Endothelial cell of umbilical vein (primary cell): ENCODE measurements around the gene ADGRB2. TPM values are rescaled to one million over a fixed set of nuclear protein-coding genes. Genes with fewer than 3 reads are reported as not detected.

Experiments
- BruUV-seq: library from RNA; stranded (reverse); fragments of 400-500 nt; replicated peaks from 2 replicates; lab custom pipeline; 2021; lab: Mats Ljungman, UMichigan
- CTCF ChIA-PET: fragments of 300-600, 350-600 bp; sonication (Branson Sonifier 250); formaldehyde crosslinking; loops from one replicate; lab custom pipeline; 2021; ENCODE audit warnings: antibody characterized with exemption, inconsistent platforms; lab: Charles Lee
- POLR2A ChIA-PET: fragments of 300-600, 350-600 bp; sonication (Branson Sonifier 250); formaldehyde crosslinking; loops from one replicate; lab custom pipeline; 2021; ENCODE audit warnings: antibody characterized with exemption, inconsistent platforms; lab: Charles Lee
- DNase-seq: peaks from one replicate; pipeline ENCODE4 v3.0.0-alpha.2; 2011; ENCODE audit warnings: low read depth, low spot score
- FAIRE-seq: peaks from 2 replicates; lab custom pipeline; 2011; peaks lifted over from hg19 to GRCh38; lab: Jason Lieb, UNC
- H2AFZ ChIP-seq: 2 replicates; pipeline ENCODE4 v1.6.0; 2012; ENCODE audit warnings: low read depth, low read length, control low read depth, inconsistent platforms
- H3K27ac ChIP-seq: 2 replicates; pipeline ENCODE4 v1.5.1; 2011; ENCODE audit warnings: low read depth, mild to moderate bottlenecking, control low read depth, low read length, moderate library complexity; ENCODE audit not compliant: insufficient read depth
- H3K27me3 ChIP-seq, 2 experiments: 2 replicates each; pipeline versions ENCODE4 v1.6.0 to v1.6.1; 2011; ENCODE audit warnings: low read length in 2 of 2, mixed read lengths in 1 of 2; ENCODE audit not compliant: control insufficient read depth in 2 of 2, insufficient read depth in 2 of 2
- H3K36me3 ChIP-seq, 2 experiments: 2 replicates in 1 of 2; 3 replicates in 1 of 2; pipeline ENCODE4 v1.5.1; 2011; ENCODE audit warnings: low read length in 2 of 2, mild to moderate bottlenecking in 1 of 2, moderate library complexity in 1 of 2; ENCODE audit not compliant: control insufficient read depth in 2 of 2, insufficient read depth in 2 of 2; ENCODE audit errors: extremely low read depth in 1 of 2
- H3K4me1 ChIP-seq: 3 replicates; pipeline ENCODE4 v1.5.1; 2011; ENCODE audit warnings: mild to moderate bottlenecking, low read length; ENCODE audit not compliant: control insufficient read depth, insufficient read depth; ENCODE audit errors: extremely low read depth
- H3K4me2 ChIP-seq: 2 replicates; pipeline ENCODE4 v1.6.1; 2011; ENCODE audit warnings: low read length, control low read depth, mixed read lengths; ENCODE audit not compliant: insufficient read depth
- H3K4me3 ChIP-seq, 3 experiments: fragments of 200-600 bp in 1 of 3; sonication (generic), shearing (Covaris generic) in 1 of 3; replicated peaks in 1 of 3; 2 replicates each; pipeline ENCODE4 v1.5.1; 2011 to 2016; ENCODE audit warnings: control low read depth in 3 of 3, low read length in 3 of 3, mild to moderate bottlenecking in 2 of 3, inconsistent platforms in 1 of 3, low read depth in 1 of 3, moderate library complexity in 1 of 3; ENCODE audit not compliant: insufficient read depth in 1 of 3
- H3K79me2 ChIP-seq: 2 replicates; pipeline ENCODE4 v1.6.0; 2012; ENCODE audit warnings: low read length, inconsistent platforms; ENCODE audit not compliant: control insufficient read depth, insufficient read depth
- H3K9ac ChIP-seq: replicated peaks from 2 replicates; pipeline ENCODE3; 2011; ENCODE audit warnings: low read length, control low read depth; ENCODE audit not compliant: insufficient read depth; ENCODE audit errors: extremely low read depth
- H3K9me1 ChIP-seq: replicated peaks from 3 replicates; pipeline ENCODE4 v1.6.0; 2011; ENCODE audit warnings: mild to moderate bottlenecking, low read length; ENCODE audit not compliant: control insufficient read depth, insufficient read depth; ENCODE audit errors: extremely low read depth
- H3K9me3 ChIP-seq: replicated peaks from 2 replicates; pipeline ENCODE4 v1.5.1; 2012; ENCODE audit warnings: low read length, inconsistent platforms; ENCODE audit not compliant: control insufficient read depth, insufficient read depth
- H4K20me1 ChIP-seq: replicated peaks from 2 replicates; pipeline ENCODE3; 2011; ENCODE audit warnings: mild to moderate bottlenecking, low read length; ENCODE audit not compliant: control insufficient read depth, insufficient read depth; ENCODE audit errors: extremely low read depth
- EZH2 ChIP-seq: IDR thresholded peaks from 2 replicates; pipeline ENCODE4 v1.6.1; 2012; ENCODE audit warnings: borderline replicate concordance, low read depth, mild to moderate bottlenecking, moderate library complexity, low read length, inconsistent platforms; ENCODE audit not compliant: severe bottlenecking
- FOS ChIP-seq: IDR thresholded peaks from 2 replicates; pipeline ENCODE4 v1.6.1; 2011; ENCODE audit warnings: mild to moderate bottlenecking, low read length, moderate library complexity, borderline replicate concordance; ENCODE audit not compliant: insufficient read depth
- JUN ChIP-seq: IDR thresholded peaks from 2 replicates; pipeline ENCODE4 v1.6.1; 2011; ENCODE audit warnings: borderline replicate concordance, low read depth; ENCODE audit not compliant: insufficient read length, insufficient read depth
- MAX ChIP-seq: IDR thresholded peaks from 2 replicates; pipeline ENCODE4 v1.6.1; 2011; ENCODE audit not compliant: insufficient read depth, insufficient read length
- MYC ChIP-seq: IDR thresholded peaks from one replicate; pipeline ENCODE4 v1.6.1; 2011; ENCODE audit warnings: mild to moderate bottlenecking, low read depth, low read length
- POLR2A ChIP-seq: IDR thresholded peaks from 2 replicates; pipeline ENCODE4 v1.6.1; 2012; ENCODE audit warnings: low read depth, mild to moderate bottlenecking, control low read depth, low read length
- dilution Hi-C: fragments of 300-500 bp; cut with MboI; formaldehyde crosslinking; loops from one replicate; pipeline ENCODE4 v1.15.0; 2019; ENCODE audit warnings: low sequenced_read_pairs; ENCODE audit not compliant: extremely low pct_ligation_motif_present
- intact Hi-C: fragments of 100-400 bp; cut with micrococcal nuclease; formaldehyde crosslinking; loops from one replicate; pipeline ENCODE4 v1.10.0; 2022
- polyA plus RNA-seq, 4 experiments: library from polyadenylated mRNA; depleted of rRNA in 3 of 4; stranded (reverse) in 3 of 4; unstranded in 1 of 4; fragments of >200 nt; gene quantifications; 2 replicates each; pipeline versions ENCODE4 v1.2.1 to v1.2.3, GENCODE V29; 2011 to 2012; ENCODE audit warnings: missing spikeins in 1 of 4
- total RNA-seq: library from RNA; stranded (reverse); gene quantifications from 2 replicates; pipeline ENCODE4 v1.2.3, GENCODE V29; 2021
- TF ChIP-seq, protein P1 (sequence below), 2 donors: IDR thresholded peaks; 1 replicate in 1 of 2; 2 replicates in 1 of 2; pipeline ENCODE4 v1.5.1; 2011; ENCODE audit warnings: low read length in 2 of 2, mild to moderate bottlenecking in 2 of 2, moderate library complexity in 2 of 2, control low read depth in 1 of 2, inconsistent platforms in 1 of 2, low read depth in 1 of 2; ENCODE audit not compliant: insufficient read depth in 1 of 2; ENCODE audit errors: extremely low read depth in 1 of 2

The ADGRB2 gene
- total and polyA plus RNA-seq, 2 donors (not counting 3 experiments of a cell fraction or from before 2014, with no cell fraction given), result 1.3 to 1.5 TPM

DNA sequence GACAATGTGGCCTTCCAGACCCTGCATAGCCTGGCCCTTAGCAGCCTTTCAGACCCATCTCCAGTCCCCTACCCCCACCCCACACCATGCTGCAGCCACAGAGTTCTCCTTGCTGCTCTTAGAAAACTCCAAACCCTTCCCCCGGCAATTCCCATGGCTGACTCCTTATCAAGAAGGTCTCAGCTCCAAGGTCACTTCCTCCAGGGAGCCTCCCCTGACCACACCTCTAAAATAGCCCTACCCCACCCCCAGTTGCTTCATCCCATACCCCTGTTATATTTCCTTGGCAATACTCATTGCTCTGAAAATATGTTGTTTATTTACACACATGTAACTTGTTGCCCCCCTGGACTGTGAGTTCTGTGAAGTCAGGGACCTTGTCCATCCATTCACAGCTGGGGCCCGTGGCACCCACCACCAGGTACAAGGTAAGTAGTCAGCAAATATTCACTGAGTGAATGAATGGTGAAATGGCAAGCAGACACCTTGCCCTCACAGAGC lies 4.3 kb upstream of the ADGRB2 start:
- Histone ChIP-seq H3K4me1 (peaks cover 7% of the 10 kb centered on the region), H3K27me3 (peaks cover 27 to 31% of the 10 kb centered on the region in 2 experiments), H3K9me3 (no peaks in the 10 kb centered on the region), H3K27ac (no peak overlapping the region), H3K9ac (no peak overlapping the region), H3K36me3 (no peaks in the 10 kb centered on the region), H2AFZ (no peak overlapping the region), H3K79me2 (no peaks in the 10 kb centered on the region), H3K4me2 (no peak overlapping the region), H3K4me3 (no peak overlapping the region), H4K20me1 (no peaks in the 10 kb centered on the region), H3K9me1 (no peaks in the 10 kb centered on the region)
- FAIRE-seq, result no peak
- ChIA-PET CTCF (interaction anchor here (2.4 kb wide), 2 partner anchors 20 to 23 kb away, joined by 6 to 12 read pairs; no protein-coding TSS in a partner anchor), POLR2A (no interaction called here)
- no TSS peak for BruUV-seq
- dilution Hi-C loops (no loop called here), intact Hi-C loops (no loop called here)
- TF ChIP-seq, protein P1, sequence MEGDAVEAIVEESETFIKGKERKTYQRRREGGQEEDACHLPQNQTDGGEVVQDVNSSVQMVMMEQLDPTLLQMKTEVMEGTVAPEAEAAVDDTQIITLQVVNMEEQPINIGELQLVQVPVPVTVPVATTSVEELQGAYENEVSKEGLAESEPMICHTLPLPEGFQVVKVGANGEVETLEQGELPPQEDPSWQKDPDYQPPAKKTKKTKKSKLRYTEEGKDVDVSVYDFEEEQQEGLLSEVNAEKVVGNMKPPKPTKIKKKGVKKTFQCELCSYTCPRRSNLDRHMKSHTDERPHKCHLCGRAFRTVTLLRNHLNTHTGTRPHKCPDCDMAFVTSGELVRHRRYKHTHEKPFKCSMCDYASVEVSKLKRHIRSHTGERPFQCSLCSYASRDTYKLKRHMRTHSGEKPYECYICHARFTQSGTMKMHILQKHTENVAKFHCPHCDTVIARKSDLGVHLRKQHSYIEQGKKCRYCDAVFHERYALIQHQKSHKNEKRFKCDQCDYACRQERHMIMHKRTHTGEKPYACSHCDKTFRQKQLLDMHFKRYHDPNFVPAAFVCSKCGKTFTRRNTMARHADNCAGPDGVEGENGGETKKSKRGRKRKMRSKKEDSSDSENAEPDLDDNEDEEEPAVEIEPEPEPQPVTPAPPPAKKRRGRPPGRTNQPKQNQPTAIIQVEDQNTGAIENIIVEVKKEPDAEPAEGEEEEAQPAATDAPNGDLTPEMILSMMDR (IDR thresholded peaks at IDR 0.05; ENCODE audit: extremely low read depth in 1 of 2, insufficient read depth in 1 of 2, low read depth in 1 of 2, low read length in 2 of 2), result no peak
- TF ChIP-seq MYC, result no peak
- no peak for TF ChIP-seq POLR2A
- TF ChIP-seq MAX, result no peak
- TF ChIP-seq EZH2, result no peak
- TF ChIP-seq FOS, result no peak
- no peak for TF ChIP-seq JUN
- DNase-seq, result no peak
